ENCODE data around the gene TBXT. TPM values are rescaled to one million over a fixed set of nuclear protein-coding genes. Genes with fewer than 3 reads are reported as not detected.

Gene TBXT
- total and polyA plus RNA-seq, 2 of the 13 experiments (the other 11 are each of a cell fraction or from before 2014, with no cell fraction given), result not detected

GRCh38 chr6:166194914-166195859 is 27.5 kb upstream of the TBXT start:
- peak; percentile 67 for ATAC-seq
- no TSS peak for BruUV-seq (replicated peaks)
- WGBS (ENCODE audit: low lambda C conversion rate), result 23% methylated on average over 11 of the region's 13 CpGs
- TF ChIP-seq KLF15 (CRISPR knock-in tag; IDR thresholded peaks at IDR 0.05; ENCODE audit: borderline replicate concordance), result no peak
- TF ChIP-seq PTBP1 (IDR thresholded peaks at IDR 0.05; ENCODE audit: low read depth, low read length, poor library complexity, severe bottlenecking), result no peak
- TF ChIP-seq IRF9 (CRISPR knock-in tag; IDR thresholded peaks at IDR 0.05; ENCODE audit: borderline replicate concordance), result no peak
- TF ChIP-seq CCAR2 (optimal IDR thresholded peaks at IDR 0.05; ENCODE audit: low read depth, low read length), result no peak
- TF ChIP-seq, protein P1, sequence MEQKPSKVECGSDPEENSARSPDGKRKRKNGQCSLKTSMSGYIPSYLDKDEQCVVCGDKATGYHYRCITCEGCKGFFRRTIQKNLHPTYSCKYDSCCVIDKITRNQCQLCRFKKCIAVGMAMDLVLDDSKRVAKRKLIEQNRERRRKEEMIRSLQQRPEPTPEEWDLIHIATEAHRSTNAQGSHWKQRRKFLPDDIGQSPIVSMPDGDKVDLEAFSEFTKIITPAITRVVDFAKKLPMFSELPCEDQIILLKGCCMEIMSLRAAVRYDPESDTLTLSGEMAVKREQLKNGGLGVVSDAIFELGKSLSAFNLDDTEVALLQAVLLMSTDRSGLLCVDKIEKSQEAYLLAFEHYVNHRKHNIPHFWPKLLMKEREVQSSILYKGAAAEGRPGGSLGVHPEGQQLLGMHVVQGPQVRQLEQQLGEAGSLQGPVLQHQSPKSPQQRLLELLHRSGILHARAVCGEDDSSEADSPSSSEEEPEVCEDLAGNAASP (CRISPR knock-in tag; IDR thresholded peaks at IDR 0.05; ENCODE audit: borderline replicate concordance), result no peak
- TF ChIP-seq PBX2 (CRISPR knock-in tag; IDR thresholded peaks at IDR 0.05), result no peak
- no peak for TF ChIP-seq HOXA7 (CRISPR knock-in tag; IDR thresholded peaks at IDR 0.05)
- no peak for TF ChIP-seq SMARCC2 (IDR thresholded peaks at IDR 0.05)
- TF ChIP-seq ZBTB3 (CRISPR knock-in tag; IDR thresholded peaks at IDR 0.05; ENCODE audit: borderline replicate concordance, low read depth), result no peak
- no peak for TF ChIP-seq SRF (IDR thresholded peaks at IDR 0.05; ENCODE audit: low read depth, low read length)
- no peak for TF ChIP-seq E2F2 (CRISPR knock-in tag; IDR thresholded peaks at IDR 0.05; ENCODE audit: borderline replicate concordance)
- TF ChIP-seq, protein P2, sequence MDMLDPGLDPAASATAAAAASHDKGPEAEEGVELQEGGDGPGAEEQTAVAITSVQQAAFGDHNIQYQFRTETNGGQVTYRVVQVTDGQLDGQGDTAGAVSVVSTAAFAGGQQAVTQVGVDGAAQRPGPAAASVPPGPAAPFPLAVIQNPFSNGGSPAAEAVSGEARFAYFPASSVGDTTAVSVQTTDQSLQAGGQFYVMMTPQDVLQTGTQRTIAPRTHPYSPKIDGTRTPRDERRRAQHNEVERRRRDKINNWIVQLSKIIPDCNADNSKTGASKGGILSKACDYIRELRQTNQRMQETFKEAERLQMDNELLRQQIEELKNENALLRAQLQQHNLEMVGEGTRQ (IDR thresholded peaks at IDR 0.05; ENCODE audit: low read depth, low read length), result no peak
- TF ChIP-seq, protein P2 (CRISPR knock-in tag; IDR thresholded peaks at IDR 0.05; ENCODE audit: borderline replicate concordance), result no peak
- TF ChIP-seq, protein P3, sequence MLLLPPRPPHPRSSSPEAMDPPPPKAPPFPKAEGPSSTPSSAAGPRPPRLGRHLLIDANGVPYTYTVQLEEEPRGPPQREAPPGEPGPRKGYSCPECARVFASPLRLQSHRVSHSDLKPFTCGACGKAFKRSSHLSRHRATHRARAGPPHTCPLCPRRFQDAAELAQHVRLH (CRISPR knock-in tag; IDR thresholded peaks at IDR 0.05; ENCODE audit: borderline replicate concordance, low read depth), result no peak
- TF ChIP-seq NCOA5 (CRISPR knock-in tag; IDR thresholded peaks at IDR 0.05), result no peak
- no peak for TF ChIP-seq ZNF674 (CRISPR knock-in tag; IDR thresholded peaks at IDR 0.05; ENCODE audit: low read depth)

More at GRCh38 chr6:166194914-166195859, 27.5 kb upstream of the TBXT start:
- Histone ChIP-seq H3K27ac (ENCODE audit: extremely low read length, insufficient read depth, low read length) (no peak overlapping the region), H3K4me2 (ENCODE audit: low read depth, low read length) (no peak overlapping the region), H3K36me3 (replicated peaks in 1 of 2; ENCODE audit: control insufficient read depth in 1 of 2, insufficient read depth in 2 of 2, low read length in 2 of 2) (no peaks in the 10 kb centered on the region), H3K4me3 (replicated peaks in 1 of 3; ENCODE audit: insufficient read depth in 1 of 3, low read depth in 2 of 3, low read length in 3 of 3) (no peak overlapping the region), H4K20me1 (ENCODE audit: insufficient read depth, low read length) (no peaks in the 10 kb centered on the region), H2AFZ (ENCODE audit: low read length) (no peak overlapping the region), H3K4me1 (ENCODE audit: insufficient read depth, low read length) (no peaks in the 10 kb centered on the region), H3K9me3 (ENCODE audit: low read length) (no peaks in the 10 kb centered on the region), H3K9ac (ENCODE audit: insufficient read depth, low read depth, low read length) (no peak overlapping the region), H3K79me2 (ENCODE audit: insufficient read depth, low read length) (no peaks in the 10 kb centered on the region), H3K27me3 (ENCODE audit: control insufficient read depth in 1 of 2, insufficient read depth in 2 of 2, low read length in 2 of 2) (peaks cover 2 to 55% of the 10 kb centered on the region in 2 experiments; a peak in 4 of 5 replicates)
- ChIA-PET POLR2A (no interaction called here), CTCF (ENCODE audit: low intra/inter-chr PET ratio, low total read pairs) (no interaction called here)
- intact Hi-C loops (cut with micrococcal nuclease; ENCODE audit: unreplicated experiment) (no loop called here), in situ Hi-C loops (cut with HindIII; ENCODE audit: extremely low pct_ligation_motif_present, low pct_unique_long_range_greater_than_20kb) (no loop called here)
- DNase-seq (ENCODE audit: low spot score) (no peak), FAIRE-seq (no peak)
